CD14-positive monocyte (primary cell): Measurements from ENCODE around the gene DRC1. TPM values are rescaled to one million over a fixed set of nuclear protein-coding genes. Genes with fewer than 3 reads are reported as not detected.
A peak's percentile ranks its signal among the peaks of the same experiment; 100 is the strongest.

Experiments
- DNase-seq, 3 donors: peaks; one replicate each; pipeline ENCODE4 v3.0.0-alpha.2; 2011 to 2022
- H2AFZ ChIP-seq: 2 replicates; pipeline ENCODE4 v1.6.0; 2012; ENCODE audit warnings: mild to moderate bottlenecking, low read depth, low read length, inconsistent platforms; ENCODE audit not compliant: insufficient read depth, poor library complexity, severe bottlenecking
- H3K27ac ChIP-seq, 2 donors: 1 replicate in 1 of 2; 2 replicates in 1 of 2; pipeline ENCODE4 v1.5.1; 2012 to 2013; ENCODE audit warnings: low read length in 2 of 2, control low read depth in 1 of 2, inconsistent platforms in 1 of 2, low read depth in 1 of 2, mild to moderate bottlenecking in 1 of 2
- H3K27me3 ChIP-seq, 2 donors: one replicate each; pipeline versions ENCODE4 v1.6.0 to v1.6.1; 2011 to 2013; ENCODE audit warnings: low read length in 2 of 2; ENCODE audit not compliant: control insufficient read depth in 2 of 2, insufficient read depth in 2 of 2
- H3K36me3 ChIP-seq, 2 donors: replicated peaks in 1 of 2; 1 replicate in 1 of 2; 2 replicates in 1 of 2; pipeline versions ENCODE4 v1.5.1 to v1.6.1; 2012 to 2013; ENCODE audit warnings: low read length in 2 of 2, control low read depth in 1 of 2, inconsistent platforms in 1 of 2, mild to moderate bottlenecking in 1 of 2; ENCODE audit not compliant: insufficient read depth in 2 of 2, control insufficient read depth in 1 of 2
- H3K4me1 ChIP-seq, 2 donors: 1 replicate in 1 of 2; 2 replicates in 1 of 2; pipeline versions ENCODE4 v1.5.1 to v1.6.1; 2012 to 2013; ENCODE audit warnings: low read length in 2 of 2, control low read depth in 1 of 2, inconsistent platforms in 1 of 2, mild to moderate bottlenecking in 1 of 2, moderate library complexity in 1 of 2; ENCODE audit not compliant: insufficient read depth in 2 of 2, control insufficient read depth in 1 of 2
- H3K4me2 ChIP-seq: replicated peaks from 2 replicates; pipeline ENCODE3; 2012; ENCODE audit warnings: low read length, moderate library complexity, mild to moderate bottlenecking; ENCODE audit not compliant: poor library complexity, severe bottlenecking; ENCODE audit errors: extremely low read depth
- H3K4me3 ChIP-seq, 3 experiments: fragments of 200-600 bp in 1 of 3; sonication (generic) in 1 of 3; replicated peaks in 1 of 3; 1 replicate in 2 of 3; 2 replicates in 1 of 3; pipeline ENCODE4 v1.5.1; 2011 to 2013; ENCODE audit warnings: low read length in 3 of 3, mild to moderate bottlenecking in 3 of 3, control low read depth in 2 of 3, low read depth in 2 of 3, inconsistent platforms in 1 of 3, moderate library complexity in 1 of 3
- H3K79me2 ChIP-seq: 2 replicates; pipeline ENCODE4 v1.6.0; 2012; ENCODE audit warnings: mild to moderate bottlenecking, control low read depth, inconsistent platforms, low read length, moderate library complexity; ENCODE audit not compliant: insufficient read depth
- H3K9ac ChIP-seq: 2 replicates; pipeline ENCODE4 v1.6.0; 2017; ENCODE audit warnings: low read length, mild to moderate bottlenecking; ENCODE audit not compliant: insufficient read depth, poor library complexity, severe bottlenecking
- H3K9me3 ChIP-seq, 2 donors: replicated peaks in 1 of 2; 1 replicate in 1 of 2; 2 replicates in 1 of 2; pipeline versions ENCODE4 v1.5.1 to v1.6.1; 2012 to 2013; ENCODE audit warnings: low read length in 2 of 2, control low read depth in 1 of 2; ENCODE audit not compliant: control insufficient read depth in 1 of 2, insufficient read depth in 1 of 2
- H4K20me1 ChIP-seq: 2 replicates; pipeline ENCODE4 v1.6.0; 2012; ENCODE audit warnings: mild to moderate bottlenecking, low read length, control low read depth, moderate library complexity; ENCODE audit not compliant: insufficient read depth
- H3K27ac Mint-ChIP-seq, 7 donors: one replicate each; pipeline ENCODE4 v1.8.0; 2020; ENCODE audit warnings: mild to moderate bottlenecking in 7 of 7, mixed read lengths in 7 of 7, moderate library complexity in 6 of 7, inconsistent platforms in 2 of 7
- H3K27me3 Mint-ChIP-seq, 3 donors: one replicate each; pipeline ENCODE4 v1.8.0; 2021 to 2022; ENCODE audit warnings: low read depth in 3 of 3, mild to moderate bottlenecking in 3 of 3, mixed read lengths in 3 of 3, moderate library complexity in 3 of 3, inconsistent platforms in 1 of 3
- H3K36me3 Mint-ChIP-seq, 2 donors: one replicate each; pipeline ENCODE4 v1.8.0; 2020; ENCODE audit warnings: mixed read lengths in 2 of 2, inconsistent platforms in 1 of 2, mild to moderate bottlenecking in 1 of 2
- H3K4me1 Mint-ChIP-seq: one replicate; pipeline ENCODE4 v1.8.0; 2020; ENCODE audit warnings: mild to moderate bottlenecking, mixed read lengths
- H3K4me3 Mint-ChIP-seq, 2 donors: one replicate each; pipeline ENCODE4 v1.8.0; 2020; ENCODE audit warnings: mild to moderate bottlenecking in 2 of 2, mixed read lengths in 2 of 2, moderate library complexity in 1 of 2
- H3K9me3 Mint-ChIP-seq, 7 donors: one replicate each; pipeline ENCODE4 v1.8.0; 2020 to 2022; ENCODE audit warnings: mixed read lengths in 7 of 7, mild to moderate bottlenecking in 6 of 7, moderate library complexity in 6 of 7, inconsistent platforms in 2 of 7
- CTCF ChIP-seq: fragments of 200-600 bp; IDR thresholded peaks from one replicate; pipeline ENCODE4 v1.8.0; 2022; ENCODE audit warnings: antibody characterized with exemption, mild to moderate bottlenecking
- WGBS: methylation state at CpG from one replicate; pipeline ENCODE4 v1.1.5; 2013; ENCODE audit warnings: missing lambda C conversion rate; ENCODE audit not compliant: insufficient coverage; 5-methylcytosine and 5-hydroxymethylcytosine counted together
- intact Hi-C, 2 donors: fragments of 100-400 bp; cut with micrococcal nuclease; formaldehyde crosslinking; loops; one replicate each; pipeline versions ENCODE4 v1.15.0 to v1.15.1; 2023
- polyA plus RNA-seq, 3 donors: library from polyadenylated mRNA; depleted of rRNA in 1 of 3; unstranded in 2 of 3; stranded (reverse) in 1 of 3; fragments of 300-500 nt in 2 of 3; fragments of >200 nt in 1 of 3; fragmentation: Illumina TruSeq in 2 of 3; gene quantifications; 1 replicate in 2 of 3; 2 replicates in 1 of 3; pipeline ENCODE4 v1.2.3, GENCODE V29; 2012 to 2021

Gene DRC1
- polyA plus RNA-seq, 3 donors: not detected

GRCh38 chr2:26454561-26455001 lies 52.9 kb downstream of the DRC1 start:
- H2AFZ ChIP-seq: no peak overlapping the region
- no peaks in the 10 kb centered on the region for H3K27me3 ChIP-seq
- TF ChIP-seq CTCF: no peak
- H3K36me3 Mint-ChIP-seq: no peaks in the 10 kb centered on the region
- H3K4me3 Mint-ChIP-seq: no peak overlapping the region
- H3K4me3 ChIP-seq: no peak overlapping the region
- peaks cover 0 to 2% (median 2%) of the 10 kb centered on the region in 3 donors for H3K27me3 Mint-ChIP-seq
- WGBS: 98% methylated on average over 5 of the region's 10 CpGs
- peaks cover 52% of the 10 kb centered on the region in 2 donors for H3K4me1 ChIP-seq
- no peak overlapping the region for H3K4me2 ChIP-seq
- no peaks in the 10 kb centered on the region for H3K9me3 ChIP-seq
- no peaks in the 10 kb centered on the region for H3K79me2 ChIP-seq
- H4K20me1 ChIP-seq: no peaks in the 10 kb centered on the region
- H3K4me1 Mint-ChIP-seq: peaks cover 65% of the 10 kb centered on the region
- intact Hi-C loops: no loop called here
- DNase-seq: no peak
- H3K27ac ChIP-seq: no peak overlapping the region
- H3K9me3 Mint-ChIP-seq: peaks cover 0 to 4% (median 2%) of the 10 kb centered on the region in 7 donors
- H3K36me3 ChIP-seq: no peaks in the 10 kb centered on the region
- peak overlapping the region in 1 of 7 donors; percentile 89 for H3K27ac Mint-ChIP-seq
- H3K9ac ChIP-seq: no peak overlapping the region

- no peak for DNase-seq
- Histone ChIP-seq H3K4me1 (peaks cover 57% of the 10 kb centered on the region in 2 donors), H4K20me1 (no peaks in the 10 kb centered on the region), H3K4me3 (peak overlapping the region in 1 of 3 experiments; percentile 58), H3K9ac (peak overlapping the region; percentile 42), H2AFZ (peak overlapping the region; percentile 65), H3K27ac (peak overlapping the region; percentile 45 to 67), H3K27me3 (no peaks in the 10 kb centered on the region), H3K4me2 (peak overlapping the region; percentile 59), H3K9me3 (no peaks in the 10 kb centered on the region), H3K79me2 (no peaks in the 10 kb centered on the region), H3K36me3 (no peaks in the 10 kb centered on the region)
- H3K36me3 Mint-ChIP-seq: no peaks in the 10 kb centered on the region
- intact Hi-C loops: no loop called here
- peaks cover 0 to 4% (median 2%) of the 10 kb centered on the region in 7 donors for H3K9me3 Mint-ChIP-seq
- no peak for TF ChIP-seq CTCF
- peak overlapping the region in 6 of 7 donors; percentile 37 to 89 (median 61) for H3K27ac Mint-ChIP-seq
- peaks cover 69% of the 10 kb centered on the region for H3K4me1 Mint-ChIP-seq
- peaks cover 0 to 2% (median 2%) of the 10 kb centered on the region in 3 donors for H3K27me3 Mint-ChIP-seq
- 86% methylated on average over 9 of the region's 11 CpGs for WGBS
- H3K4me3 Mint-ChIP-seq: peak overlapping the region in 1 of 2 donors; percentile 87
These were observed 53.4 kb downstream of the DRC1 start for GRCh38 chr2:26455037-26455669.
